B cell (primary cell): ENCODE results near the gene PDZD2. TPM values are rescaled to one million over a fixed set of nuclear protein-coding genes. Genes with fewer than 3 reads are reported as not detected.

Experiments
- ATAC-seq: fragments of 200-7000 bp; cut with Tn5 transposase; one replicate; pipeline ENCODE4 v1.10.0; 2021; ENCODE audit warnings: low read depth, mild to moderate bottlenecking, moderate number of reproducible peaks, moderate library complexity
- CTCF ChIA-PET: fragments of 350-600 bp; sonication (Branson Sonifier 250); formaldehyde crosslinking; loops from one replicate; lab custom pipeline; 2021; ENCODE audit warnings: antibody characterized with exemption, inconsistent platforms; lab: Charles Lee
- POLR2A ChIA-PET: fragments of 350-600 bp; sonication (Branson Sonifier 250); formaldehyde crosslinking; loops from one replicate; lab custom pipeline; 2021; ENCODE audit warnings: antibody characterized with exemption; lab: Charles Lee
- DNase-seq: peaks from one replicate; pipeline ENCODE4 v3.0.0; 2013
- H2AFZ ChIP-seq: 2 replicates; pipeline ENCODE4 v1.6.1; 2012; ENCODE audit warnings: mild to moderate bottlenecking, low read depth, low read length; ENCODE audit not compliant: insufficient read depth, poor library complexity, severe bottlenecking
- H3K27ac ChIP-seq, 2 donors: 1 replicate in 1 of 2; 2 replicates in 1 of 2; pipeline ENCODE4 v1.5.1; 2012 to 2013; ENCODE audit warnings: low read length in 2 of 2, mild to moderate bottlenecking in 2 of 2, moderate library complexity in 1 of 2
- H3K27me3 ChIP-seq, 4 experiments: fragments of 200-600 bp in 1 of 4; sonication (generic) in 1 of 4; replicated peaks in 1 of 4; 1 replicate in 2 of 4; 2 replicates in 2 of 4; pipeline versions ENCODE4 v1.6.1 to v1.7.0; 2013 to 2016; ENCODE audit warnings: low read length in 3 of 4, mild to moderate bottlenecking in 2 of 4, mixed read lengths in 1 of 4, moderate library complexity in 1 of 4; ENCODE audit not compliant: insufficient read depth in 4 of 4, control insufficient read depth in 3 of 4; ENCODE audit errors: control extremely low read depth in 1 of 4
- H3K36me3 ChIP-seq, 2 experiments: replicated peaks in 1 of 2; 1 replicate in 1 of 2; 2 replicates in 1 of 2; pipeline versions ENCODE4 v1.6.1 to v1.7.1; 2013; ENCODE audit warnings: low read length in 1 of 2; ENCODE audit not compliant: insufficient read depth in 2 of 2, control insufficient read depth in 1 of 2; ENCODE audit errors: control extremely low read depth in 1 of 2, extremely low read depth in 1 of 2
- H3K4me1 ChIP-seq, 2 donors: fragments of 200-600 bp in 1 of 2; sonication (generic) in 1 of 2; 1 replicate in 1 of 2; 2 replicates in 1 of 2; pipeline versions ENCODE4 v1.5.1 to v1.6.1; 2013 to 2017; ENCODE audit warnings: low read length in 2 of 2; ENCODE audit not compliant: control insufficient read depth in 2 of 2, insufficient read depth in 2 of 2
- H3K4me2 ChIP-seq: replicated peaks from 2 replicates; pipeline ENCODE3; 2012; ENCODE audit warnings: mild to moderate bottlenecking, low read depth, low read length; ENCODE audit not compliant: poor library complexity, severe bottlenecking
- H3K4me3 ChIP-seq, 5 experiments: fragments of 200-600 bp in 1 of 5; sonication (generic) in 1 of 5; 1 replicate in 3 of 5; 2 replicates in 2 of 5; pipeline versions ENCODE4 v1.5.1 to v1.7.0; 2011 to 2016; ENCODE audit warnings: low read length in 4 of 5, mild to moderate bottlenecking in 4 of 5, low read depth in 2 of 5, control low read depth in 1 of 5, moderate library complexity in 1 of 5; ENCODE audit not compliant: insufficient read depth in 1 of 5; ENCODE audit errors: control extremely low read depth in 1 of 5, extremely low read depth in 1 of 5
- H3K79me2 ChIP-seq: fragments of 200-600 bp; sonication (generic); one replicate; pipeline ENCODE4 v1.6.0; 2016; ENCODE audit warnings: low read length; ENCODE audit not compliant: control insufficient read depth, insufficient read depth
- H3K9ac ChIP-seq: fragments of 200-600 bp; sonication (generic); 2 replicates; pipeline ENCODE4 v1.6.1; 2017; ENCODE audit warnings: mild to moderate bottlenecking, low read length, moderate library complexity
- H3K9me3 ChIP-seq, 3 donors: one replicate each; pipeline versions ENCODE4 v1.6.1 to v1.7.1; 2013; ENCODE audit warnings: low read length in 2 of 3; ENCODE audit not compliant: control insufficient read depth in 2 of 3, insufficient read depth in 1 of 3; ENCODE audit errors: control extremely low read depth in 1 of 3
- H4K20me1 ChIP-seq: 2 replicates; pipeline ENCODE4 v1.6.0; 2012; ENCODE audit warnings: mild to moderate bottlenecking, low read length; ENCODE audit not compliant: insufficient read depth, control insufficient read depth, poor library complexity, severe bottlenecking
- H3K27ac Mint-ChIP-seq: one replicate; pipeline ENCODE4 v1.8.0; 2021; ENCODE audit warnings: mixed read lengths
- H3K27me3 Mint-ChIP-seq: one replicate; pipeline ENCODE4 v1.8.0; 2021; ENCODE audit warnings: mixed read lengths
- H3K4me1 Mint-ChIP-seq: one replicate; pipeline ENCODE4 v1.8.0; 2021; ENCODE audit warnings: mixed read lengths
- H3K4me3 Mint-ChIP-seq: one replicate; pipeline ENCODE4 v1.8.0; 2021; ENCODE audit warnings: mixed read lengths
- H3K9me3 Mint-ChIP-seq: one replicate; pipeline ENCODE4 v1.8.0; 2022; ENCODE audit warnings: mixed read lengths; ENCODE audit not compliant: insufficient read depth
- EZH2 ChIP-seq: IDR thresholded peaks from 2 replicates; pipeline ENCODE4 v1.6.1; 2012; ENCODE audit warnings: borderline replicate concordance, low read depth, mild to moderate bottlenecking, moderate library complexity, low read length; ENCODE audit not compliant: insufficient read depth, poor library complexity, severe bottlenecking
- WGBS: methylation state at CpG from one replicate; pipeline ENCODE4 v1.1.5; 2013; ENCODE audit warnings: missing lambda C conversion rate; ENCODE audit not compliant: insufficient coverage; 5-methylcytosine and 5-hydroxymethylcytosine counted together
- intact Hi-C: fragments of 100-400 bp; cut with micrococcal nuclease; formaldehyde crosslinking; loops from one replicate; pipeline ENCODE4 v1.10.0; 2022
- polyA plus RNA-seq: library from polyadenylated mRNA; depleted of rRNA; stranded (reverse); fragments of >200 nt; gene quantifications from 2 replicates; pipeline ENCODE4 v1.2.3, GENCODE V29; 2012
- total RNA-seq, 2 donors: library from RNA; stranded (reverse); fragments of 120-200 nt in 1 of 2; gene quantifications; 1 replicate in 1 of 2; 2 replicates in 1 of 2; pipeline versions ENCODE4 v1.2.3 to v1.2.4, GENCODE V29; 2013 to 2022
- TF ChIP-seq, protein P1 (sequence below): fragments of 200-600 bp; IDR thresholded peaks from one replicate; pipeline ENCODE4 v1.8.0; 2022; ENCODE audit warnings: antibody characterized with exemption, mild to moderate bottlenecking

Gene PDZD2
- total and polyA plus RNA-seq, 2 donors (not counting 1 experiment from before 2014, with no cell fraction given), result not detected

DNA sequence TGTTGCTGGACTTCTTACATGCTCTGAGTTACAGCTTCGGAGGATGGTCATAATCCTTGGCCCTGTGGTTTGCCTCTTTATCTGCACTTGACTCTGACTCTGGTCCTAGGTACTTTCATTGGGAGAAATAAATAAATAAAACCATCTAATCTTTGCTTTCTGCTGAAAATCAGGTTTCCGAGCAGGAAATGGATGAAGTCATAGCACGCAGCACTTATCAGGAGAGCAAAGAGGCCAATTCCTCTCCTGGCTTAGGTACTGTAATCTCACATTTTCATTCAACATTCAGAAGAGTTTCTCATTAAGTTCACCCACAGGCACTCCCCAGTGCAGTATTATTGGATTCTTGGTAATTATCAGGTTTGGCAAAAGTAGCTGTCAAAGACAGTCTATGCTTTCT, 430.5 kb downstream of the PDZD2 start:
- no peaks in the 10 kb centered on the region for H4K20me1 ChIP-seq
- POLR2A ChIA-PET, result no interaction called here
- no peaks in the 10 kb centered on the region for H3K27me3 Mint-ChIP-seq
- no peak overlapping the region for H3K4me2 ChIP-seq
- H3K79me2 ChIP-seq, result no peaks in the 10 kb centered on the region
- H3K9me3 Mint-ChIP-seq, result no peaks in the 10 kb centered on the region
- no peaks in the 10 kb centered on the region for H3K27me3 ChIP-seq
- CTCF ChIA-PET, result no interaction called here
- H3K4me1 ChIP-seq, result no peaks in the 10 kb centered on the region
- ATAC-seq, result no peak
- WGBS, result 95% methylated on average over 3 of the region's 3 CpGs
- intact Hi-C loops, result no loop called here
- H3K4me1 Mint-ChIP-seq, result no peaks in the 10 kb centered on the region
- no peak for TF ChIP-seq EZH2
- TF ChIP-seq, protein P1, sequence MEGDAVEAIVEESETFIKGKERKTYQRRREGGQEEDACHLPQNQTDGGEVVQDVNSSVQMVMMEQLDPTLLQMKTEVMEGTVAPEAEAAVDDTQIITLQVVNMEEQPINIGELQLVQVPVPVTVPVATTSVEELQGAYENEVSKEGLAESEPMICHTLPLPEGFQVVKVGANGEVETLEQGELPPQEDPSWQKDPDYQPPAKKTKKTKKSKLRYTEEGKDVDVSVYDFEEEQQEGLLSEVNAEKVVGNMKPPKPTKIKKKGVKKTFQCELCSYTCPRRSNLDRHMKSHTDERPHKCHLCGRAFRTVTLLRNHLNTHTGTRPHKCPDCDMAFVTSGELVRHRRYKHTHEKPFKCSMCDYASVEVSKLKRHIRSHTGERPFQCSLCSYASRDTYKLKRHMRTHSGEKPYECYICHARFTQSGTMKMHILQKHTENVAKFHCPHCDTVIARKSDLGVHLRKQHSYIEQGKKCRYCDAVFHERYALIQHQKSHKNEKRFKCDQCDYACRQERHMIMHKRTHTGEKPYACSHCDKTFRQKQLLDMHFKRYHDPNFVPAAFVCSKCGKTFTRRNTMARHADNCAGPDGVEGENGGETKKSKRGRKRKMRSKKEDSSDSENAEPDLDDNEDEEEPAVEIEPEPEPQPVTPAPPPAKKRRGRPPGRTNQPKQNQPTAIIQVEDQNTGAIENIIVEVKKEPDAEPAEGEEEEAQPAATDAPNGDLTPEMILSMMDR, result no peak
- no peak overlapping the region for H3K9ac ChIP-seq
- no peak for DNase-seq
- H3K27ac ChIP-seq, result no peak overlapping the region
- no peaks in the 10 kb centered on the region for H3K9me3 ChIP-seq
- H3K36me3 ChIP-seq, result no peaks in the 10 kb centered on the region
- H3K4me3 ChIP-seq, result no peak overlapping the region
- no peak overlapping the region for H3K27ac Mint-ChIP-seq
- H3K4me3 Mint-ChIP-seq, result no peak overlapping the region
- H2AFZ ChIP-seq, result no peak overlapping the region

DNA sequence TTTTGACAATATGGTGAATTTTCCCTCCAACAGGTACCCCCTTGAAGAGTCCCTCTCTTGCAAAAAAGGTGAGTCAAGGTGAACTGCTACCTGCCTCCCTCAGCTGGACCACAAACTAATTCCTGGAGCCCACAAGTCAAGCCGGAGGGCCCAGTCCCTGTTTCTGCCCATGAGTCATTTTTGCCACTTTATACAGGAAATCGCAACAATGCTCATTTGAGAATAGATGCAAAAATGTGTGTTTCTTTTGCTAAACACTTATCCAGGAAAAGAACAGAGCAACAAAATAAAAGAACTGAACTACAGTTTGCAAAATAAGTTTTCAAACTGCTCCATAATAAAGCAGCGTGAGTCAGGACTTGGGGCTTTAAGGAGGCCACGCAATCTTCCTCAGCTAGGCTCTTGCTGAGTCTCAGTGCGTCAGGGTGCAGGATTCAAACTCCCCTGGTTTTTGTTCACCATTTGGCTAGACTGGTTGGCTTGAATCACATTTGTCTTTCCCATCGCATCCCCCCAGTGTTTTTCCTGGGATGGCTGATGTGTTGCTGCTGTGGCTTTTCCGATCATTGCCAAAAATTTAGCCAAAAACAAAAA, 432.5 kb downstream of the PDZD2 start:
- Histone ChIP-seq H2AFZ (no peak overlapping the region), H3K9me3 (no peaks in the 10 kb centered on the region), H3K27me3 (no peaks in the 10 kb centered on the region), H3K4me3 (no peak overlapping the region), H3K4me2 (no peak overlapping the region), H4K20me1 (no peaks in the 10 kb centered on the region), H3K79me2 (no peaks in the 10 kb centered on the region), H3K27ac (no peak overlapping the region), H3K4me1 (no peaks in the 10 kb centered on the region), H3K9ac (no peak overlapping the region), H3K36me3 (no peaks in the 10 kb centered on the region)
- ChIA-PET CTCF (no interaction called here), POLR2A (no interaction called here)
- Mint-ChIP-seq H3K9me3 (no peaks in the 10 kb centered on the region), H3K27ac (no peak overlapping the region), H3K4me1 (no peaks in the 10 kb centered on the region), H3K4me3 (no peak overlapping the region), H3K27me3 (no peaks in the 10 kb centered on the region)
- WGBS, result 98% methylated on average over 4 of the region's 7 CpGs
- TF ChIP-seq EZH2, result no peak
- TF ChIP-seq, protein P1, result no peak
- DNase-seq (no peak), ATAC-seq (no peak)
- intact Hi-C loops, result no loop called here
